HCT116 (cell line): Measurements from ENCODE around the gene BEND4. TPM values are rescaled to one million over a fixed set of nuclear protein-coding genes. Genes with fewer than 3 reads are reported as not detected.

Experiments
- total RNA-seq: library from RNA; stranded (reverse); gene quantifications from one replicate; pipeline ENCODE4 v1.2.1, GENCODE V29; 2021; ENCODE audit not compliant: unreplicated experiment

Gene BEND4
- total RNA-seq, 1 experiment from 2014 or later, result 0.05 TPM

Other genes starting within 250 kb of the BEND4 start
- gene TMEM33, start 217.2 kb downstream of the BEND4 start, total RNA-seq, result 82.4 TPM
- gene DCAF4L1, start 170.9 kb downstream of the BEND4 start, total RNA-seq, result 0.39 TPM
- 67.4 TPM for gene SLC30A9, start 162.1 kb downstream of the BEND4 start, total RNA-seq
- gene SHISA3, start 244.8 kb upstream of the BEND4 start, total RNA-seq, result not detected